ENCODE results near the gene IL17REL.

Gene IL17REL

GRCh38 chr22:50012211-50013181 is at the start of gene IL17REL:
TSS of gene IL17REL (minus strand) at chr22:50012765. CDS start at chr22:50012646, 119 bp downstream.
- DNase-seq, result no peak

- no peak for DNase-seq
These were observed 49.3 kb upstream of the IL17REL start for GRCh38 chr22:50061824-50062355.

GRCh38 chr22:50061141-50061823 is 48.7 kb upstream of the IL17REL start:
- no peak for DNase-seq

GRCh38 chr22:50060441-50061140 is 48.0 kb upstream of the IL17REL start:
- DNase-seq, result no peak

- no peak for DNase-seq
These were observed 47.3 kb upstream of the IL17REL start for GRCh38 chr22:50059881-50060262.

GRCh38 chr22:50058906-50059880 is 46.6 kb upstream of the IL17REL start:
- no peak for DNase-seq

GRCh38 chr22:50058061-50058905 is 45.7 kb upstream of the IL17REL start, which contains the start of gene TTLL8:
TSS of gene TTLL8 (minus strand) at chr22:50058298.
- DNase-seq, result no peak

GRCh38 chr22:50057278-50058060 is 44.9 kb upstream of the IL17REL start:
- DNase-seq, result no peak

GRCh38 chr22:50056214-50056972 is 43.8 kb upstream of the IL17REL start:
- no peak for DNase-seq

GRCh38 chr22:50053861-50054260 is 41.3 kb upstream of the IL17REL start:
- DNase-seq, result no peak

GRCh38 chr22:50051930-50052329 is 39.4 kb upstream of the IL17REL start:
- no peak for DNase-seq

GRCh38 chr22:50049299-50050195 is 37.0 kb upstream of the IL17REL start:
- no peak for DNase-seq

- no peak for DNase-seq
These were observed 36.3 kb upstream of the IL17REL start for GRCh38 chr22:50048836-50049235.

- DNase-seq, result no peak
These were observed 35.6 kb upstream of the IL17REL start for GRCh38 chr22:50048061-50048765.

- no peak for DNase-seq
These were observed 34.8 kb upstream of the IL17REL start for GRCh38 chr22:50047346-50047745.

- no peak for DNase-seq
These were observed 34.1 kb upstream of the IL17REL start for GRCh38 chr22:50046481-50047245.

GRCh38 chr22:50046019-50046415 is 33.5 kb upstream of the IL17REL start:
- DNase-seq, result no peak

All from DMS 273 treated with DMSO at 0.1 percent for 48 hours (cell line).